Fibroblast of the aortic adventitia (primary cell): Measurements from ENCODE around the gene CAMK2B. TPM values are rescaled to one million over a fixed set of nuclear protein-coding genes. Genes with fewer than 3 reads are reported as not detected.

Experiments
- DNase-seq: peaks from one replicate; pipeline ENCODE4 v3.0.0-alpha.2; 2010; ENCODE audit warnings: low read depth
- H3K4me3 ChIP-seq: 2 replicates; pipeline ENCODE4 v1.5.1; 2011; ENCODE audit warnings: low read depth, mild to moderate bottlenecking, control low read depth, low read length, moderate library complexity
- total RNA-seq: library from RNA; depleted of rRNA; stranded (reverse); fragments of >200 nt; gene quantifications from 2 replicates; pipeline ENCODE4 v1.2.3, GENCODE V29; 2012; ENCODE audit warnings: low replicate concordance
- TF ChIP-seq, protein P1 (sequence below): IDR thresholded peaks from 2 replicates; pipeline ENCODE4 v1.5.1; 2011; ENCODE audit warnings: mild to moderate bottlenecking, low read length, control low read depth, inconsistent platforms; ENCODE audit not compliant: insufficient read depth

Gene CAMK2B
- total RNA-seq, 1 donor = 6.4 TPM

GRCh38 chr7:44311561-44312495 is 13.6 kb downstream of the CAMK2B start:
- H3K4me3 ChIP-seq = no peak overlapping the region
- no peak for DNase-seq
- TF ChIP-seq, protein P1, sequence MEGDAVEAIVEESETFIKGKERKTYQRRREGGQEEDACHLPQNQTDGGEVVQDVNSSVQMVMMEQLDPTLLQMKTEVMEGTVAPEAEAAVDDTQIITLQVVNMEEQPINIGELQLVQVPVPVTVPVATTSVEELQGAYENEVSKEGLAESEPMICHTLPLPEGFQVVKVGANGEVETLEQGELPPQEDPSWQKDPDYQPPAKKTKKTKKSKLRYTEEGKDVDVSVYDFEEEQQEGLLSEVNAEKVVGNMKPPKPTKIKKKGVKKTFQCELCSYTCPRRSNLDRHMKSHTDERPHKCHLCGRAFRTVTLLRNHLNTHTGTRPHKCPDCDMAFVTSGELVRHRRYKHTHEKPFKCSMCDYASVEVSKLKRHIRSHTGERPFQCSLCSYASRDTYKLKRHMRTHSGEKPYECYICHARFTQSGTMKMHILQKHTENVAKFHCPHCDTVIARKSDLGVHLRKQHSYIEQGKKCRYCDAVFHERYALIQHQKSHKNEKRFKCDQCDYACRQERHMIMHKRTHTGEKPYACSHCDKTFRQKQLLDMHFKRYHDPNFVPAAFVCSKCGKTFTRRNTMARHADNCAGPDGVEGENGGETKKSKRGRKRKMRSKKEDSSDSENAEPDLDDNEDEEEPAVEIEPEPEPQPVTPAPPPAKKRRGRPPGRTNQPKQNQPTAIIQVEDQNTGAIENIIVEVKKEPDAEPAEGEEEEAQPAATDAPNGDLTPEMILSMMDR = no peak

DNA sequence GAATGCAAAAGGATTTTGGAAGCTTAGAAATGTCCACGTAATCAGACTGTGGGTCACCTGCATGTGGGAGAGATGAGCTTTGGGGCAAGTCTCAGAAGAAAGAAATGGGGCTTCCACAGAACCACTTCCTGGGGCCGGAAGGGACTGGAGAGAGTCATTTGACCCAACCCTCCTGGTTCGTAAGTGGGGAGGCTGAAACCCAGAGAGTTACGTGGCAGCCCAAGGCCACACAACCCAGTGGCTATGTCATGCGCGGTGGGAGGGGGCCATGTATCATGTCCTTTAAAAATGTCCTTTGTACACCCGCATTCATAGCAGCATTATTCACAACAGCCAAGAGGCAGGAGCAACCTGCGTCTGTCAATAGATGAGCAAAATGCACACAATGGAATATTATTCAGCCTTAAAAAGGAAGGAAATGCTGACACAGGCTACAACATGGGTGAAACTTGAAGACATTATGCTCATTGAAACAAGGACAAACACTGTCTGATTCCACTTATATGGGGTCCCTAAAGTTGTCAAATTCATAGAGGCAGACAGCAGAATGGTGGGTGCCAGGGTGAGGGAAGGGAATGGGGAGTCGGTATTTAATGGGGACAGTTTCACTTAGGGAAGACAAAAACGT is 15.1 kb downstream of the CAMK2B start:
- DNase-seq = no peak
- H3K4me3 ChIP-seq = no peak overlapping the region

GRCh38 chr7:44309271-44310091 is 15.9 kb downstream of the CAMK2B start:
- H3K4me3 ChIP-seq = peak overlapping the region; percentile 47
- DNase-seq = peak; percentile 52
- TF ChIP-seq, protein P1 = no peak

More for the DNA sequence above, 15.1 kb downstream of the CAMK2B start:
- TF ChIP-seq, protein P1 = no peak

DNA sequence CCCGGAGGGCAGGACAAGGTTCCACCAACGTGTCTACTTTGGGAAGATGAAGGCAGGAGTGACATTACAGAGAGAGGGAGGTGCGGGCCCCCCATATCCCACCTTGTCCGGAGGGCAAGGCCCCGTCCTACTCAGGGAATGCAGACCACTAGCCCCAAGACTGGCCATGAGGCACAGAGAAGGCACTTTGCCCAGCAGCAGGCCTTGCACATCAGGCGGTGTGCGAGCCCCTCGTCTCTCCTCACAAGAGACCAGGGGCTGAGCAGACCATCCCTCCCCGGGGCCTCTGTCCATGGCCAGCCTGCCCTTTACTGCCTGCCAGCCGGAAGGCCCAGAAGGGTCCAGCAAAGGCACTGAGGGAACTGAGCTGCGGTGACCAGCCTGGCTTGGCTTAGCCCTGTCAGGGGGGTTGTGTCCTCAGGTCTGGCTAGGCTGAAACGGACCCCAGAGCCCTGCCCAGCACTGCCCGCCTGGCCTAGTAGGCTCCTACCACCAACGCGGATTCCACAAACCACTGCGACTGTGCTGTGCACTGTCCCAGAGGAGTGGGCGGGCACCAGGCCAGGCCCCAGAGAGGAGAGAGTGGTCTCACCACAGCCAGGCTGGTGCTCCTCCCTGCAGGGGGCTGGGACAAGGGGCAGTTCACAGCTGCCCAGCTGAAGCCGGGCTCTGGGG is 16.7 kb downstream of the CAMK2B start:
- no peak overlapping the region for H3K4me3 ChIP-seq
- no peak for DNase-seq

GRCh38 chr7:44307905-44308595 is 17.3 kb downstream of the CAMK2B start:
- no peak overlapping the region for H3K4me3 ChIP-seq
- no peak for DNase-seq
- TF ChIP-seq, protein P1 = no peak

More for the DNA sequence above, 16.7 kb downstream of the CAMK2B start:
- TF ChIP-seq, protein P1 = no peak
